ENCODE results near the gene HYDIN.

The HYDIN gene

GRCh38 chr16:70775399-70775798, 455.1 kb downstream of the HYDIN start:
- Histone ChIP-seq H3K4me1 (ENCODE audit: control insufficient read depth, insufficient read depth, low read length) (no peaks in the 10 kb centered on the region), H3K9me3 (ENCODE audit: control insufficient read depth, insufficient read depth, low read length) (no peaks in the 10 kb centered on the region), H3K27me3 (ENCODE audit: control insufficient read depth, insufficient read depth, low read length) (no peaks in the 10 kb centered on the region), H3K4me3 (ENCODE audit: low read length) (no peak overlapping the region), H3K27ac (ENCODE audit: low read length) (no peak overlapping the region), H3K36me3 (ENCODE audit: control insufficient read depth, insufficient read depth, low read length) (peaks cover 7% of the 10 kb centered on the region; the same call in 1 of the 2 replicates)
- WGBS (ENCODE audit: insufficient coverage, insufficient read length), result no CpG with 5 or more reads among the region's 4 CpGs
- no peak for DNase-seq (ENCODE audit: low read depth, low spot score)

- H3K27ac ChIP-seq (ENCODE audit: low read length), result no peak overlapping the region
- no CpG with 5 or more reads among the region's 13 CpGs for WGBS (ENCODE audit: insufficient coverage, insufficient read length)
- no peaks in the 10 kb centered on the region for H3K27me3 ChIP-seq (ENCODE audit: control insufficient read depth, insufficient read depth, low read length)
- no peak for DNase-seq (ENCODE audit: low read depth, low spot score)
- no peaks in the 10 kb centered on the region for H3K9me3 ChIP-seq (ENCODE audit: control insufficient read depth, insufficient read depth, low read length)
- H3K4me3 ChIP-seq (ENCODE audit: low read length), result no peak overlapping the region
- peaks cover 3% of the 10 kb centered on the region; the same call in 1 of the 2 replicates for H3K36me3 ChIP-seq (ENCODE audit: control insufficient read depth, insufficient read depth, low read length)
- H3K4me1 ChIP-seq (ENCODE audit: control insufficient read depth, insufficient read depth, low read length), result no peaks in the 10 kb centered on the region
These were observed 456.3 kb downstream of the HYDIN start for GRCh38 chr16:70774261-70774660.

GRCh38 chr16:70772493-70772892, 458.0 kb downstream of the HYDIN start:
- WGBS (ENCODE audit: insufficient coverage, insufficient read length), result no CpG with 5 or more reads among the region's 1 CpG
- H3K27me3 ChIP-seq (ENCODE audit: control insufficient read depth, insufficient read depth, low read length), result no peaks in the 10 kb centered on the region
- no peak for DNase-seq (ENCODE audit: low read depth, low spot score)
- H3K27ac ChIP-seq (ENCODE audit: low read length), result no peak overlapping the region
- no peaks in the 10 kb centered on the region for H3K4me1 ChIP-seq (ENCODE audit: control insufficient read depth, insufficient read depth, low read length)
- no peak overlapping the region for H3K4me3 ChIP-seq (ENCODE audit: low read length)
- peaks cover 3% of the 10 kb centered on the region; the same call in 1 of the 2 replicates for H3K36me3 ChIP-seq (ENCODE audit: control insufficient read depth, insufficient read depth, low read length)
- no peaks in the 10 kb centered on the region for H3K9me3 ChIP-seq (ENCODE audit: control insufficient read depth, insufficient read depth, low read length)

GRCh38 chr16:70770626-70771552, 459.6 kb downstream of the HYDIN start:
- Histone ChIP-seq H3K27me3 (ENCODE audit: control insufficient read depth, insufficient read depth, low read length) (no peaks in the 10 kb centered on the region), H3K36me3 (ENCODE audit: control insufficient read depth, insufficient read depth, low read length) (no peaks in the 10 kb centered on the region), H3K9me3 (ENCODE audit: control insufficient read depth, insufficient read depth, low read length) (no peaks in the 10 kb centered on the region), H3K27ac (ENCODE audit: low read length) (no peak overlapping the region), H3K4me3 (ENCODE audit: low read length) (no peak overlapping the region), H3K4me1 (ENCODE audit: control insufficient read depth, insufficient read depth, low read length) (no peaks in the 10 kb centered on the region)
- no CpG with 5 or more reads among the region's 15 CpGs for WGBS (ENCODE audit: insufficient coverage, insufficient read length)
- DNase-seq (ENCODE audit: low read depth, low spot score), result no peak

GRCh38 chr16:70770291-70770625, 460.3 kb downstream of the HYDIN start:
- no peaks in the 10 kb centered on the region for H3K36me3 ChIP-seq (ENCODE audit: control insufficient read depth, insufficient read depth, low read length)
- H3K4me1 ChIP-seq (ENCODE audit: control insufficient read depth, insufficient read depth, low read length), result no peaks in the 10 kb centered on the region
- no peaks in the 10 kb centered on the region for H3K27me3 ChIP-seq (ENCODE audit: control insufficient read depth, insufficient read depth, low read length)
- no peak overlapping the region for H3K27ac ChIP-seq (ENCODE audit: low read length)
- no CpG with 5 or more reads among the region's 9 CpGs for WGBS (ENCODE audit: insufficient coverage, insufficient read length)
- DNase-seq (ENCODE audit: low read depth, low spot score), result no peak
- no peaks in the 10 kb centered on the region for H3K9me3 ChIP-seq (ENCODE audit: control insufficient read depth, insufficient read depth, low read length)
- H3K4me3 ChIP-seq (ENCODE audit: low read length), result no peak overlapping the region

- Histone ChIP-seq H3K4me1 (ENCODE audit: control insufficient read depth, insufficient read depth, low read length) (no peaks in the 10 kb centered on the region), H3K36me3 (ENCODE audit: control insufficient read depth, insufficient read depth, low read length) (no peaks in the 10 kb centered on the region), H3K27me3 (ENCODE audit: control insufficient read depth, insufficient read depth, low read length) (no peaks in the 10 kb centered on the region), H3K9me3 (ENCODE audit: control insufficient read depth, insufficient read depth, low read length) (no peaks in the 10 kb centered on the region), H3K27ac (ENCODE audit: low read length) (no peak overlapping the region), H3K4me3 (ENCODE audit: low read length) (no peak overlapping the region)
- no CpG with 5 or more reads among the region's 8 CpGs for WGBS (ENCODE audit: insufficient coverage, insufficient read length)
- no peak for DNase-seq (ENCODE audit: low read depth, low spot score)
These were observed 460.8 kb downstream of the HYDIN start for GRCh38 chr16:70769761-70770160.

- DNase-seq (ENCODE audit: low read depth, low spot score), result no peak
- Histone ChIP-seq H3K9me3 (ENCODE audit: control insufficient read depth, insufficient read depth, low read length) (no peaks in the 10 kb centered on the region), H3K4me3 (ENCODE audit: low read length) (no peak overlapping the region), H3K4me1 (ENCODE audit: control insufficient read depth, insufficient read depth, low read length) (no peaks in the 10 kb centered on the region), H3K27me3 (ENCODE audit: control insufficient read depth, insufficient read depth, low read length) (no peaks in the 10 kb centered on the region), H3K36me3 (ENCODE audit: control insufficient read depth, insufficient read depth, low read length) (no peaks in the 10 kb centered on the region), H3K27ac (ENCODE audit: low read length) (no peak overlapping the region)
- no CpG with 5 or more reads among the region's 8 CpGs for WGBS (ENCODE audit: insufficient coverage, insufficient read length)
These were observed 461.4 kb downstream of the HYDIN start for GRCh38 chr16:70769131-70769530.

- Histone ChIP-seq H3K36me3 (ENCODE audit: control insufficient read depth, insufficient read depth, low read length) (no peaks in the 10 kb centered on the region), H3K27ac (ENCODE audit: low read length) (no peak overlapping the region), H3K4me1 (ENCODE audit: control insufficient read depth, insufficient read depth, low read length) (no peaks in the 10 kb centered on the region), H3K4me3 (ENCODE audit: low read length) (no peak overlapping the region), H3K27me3 (ENCODE audit: control insufficient read depth, insufficient read depth, low read length) (no peaks in the 10 kb centered on the region), H3K9me3 (ENCODE audit: control insufficient read depth, insufficient read depth, low read length) (no peaks in the 10 kb centered on the region)
- DNase-seq (ENCODE audit: low read depth, low spot score), result no peak
- no CpG with 5 or more reads among the region's 5 CpGs for WGBS (ENCODE audit: insufficient coverage, insufficient read length)
These were observed 462.3 kb downstream of the HYDIN start for GRCh38 chr16:70768203-70768580.

- WGBS (ENCODE audit: insufficient coverage, insufficient read length), result no CpG with 5 or more reads among the region's 4 CpGs
- no peak for DNase-seq (ENCODE audit: low read depth, low spot score)
- Histone ChIP-seq H3K4me1 (ENCODE audit: control insufficient read depth, insufficient read depth, low read length) (no peaks in the 10 kb centered on the region), H3K9me3 (ENCODE audit: control insufficient read depth, insufficient read depth, low read length) (no peaks in the 10 kb centered on the region), H3K4me3 (ENCODE audit: low read length) (no peak overlapping the region), H3K27me3 (ENCODE audit: control insufficient read depth, insufficient read depth, low read length) (no peaks in the 10 kb centered on the region), H3K36me3 (ENCODE audit: control insufficient read depth, insufficient read depth, low read length) (no peaks in the 10 kb centered on the region), H3K27ac (ENCODE audit: low read length) (no peak overlapping the region)
These were observed 462.9 kb downstream of the HYDIN start for GRCh38 chr16:70767377-70768202.

GRCh38 chr16:70766658-70767057, 463.9 kb downstream of the HYDIN start:
- H3K27ac ChIP-seq (ENCODE audit: low read length), result no peak overlapping the region
- H3K27me3 ChIP-seq (ENCODE audit: control insufficient read depth, insufficient read depth, low read length), result no peaks in the 10 kb centered on the region
- no CpG with 5 or more reads among the region's 4 CpGs for WGBS (ENCODE audit: insufficient coverage, insufficient read length)
- H3K4me3 ChIP-seq (ENCODE audit: low read length), result no peak overlapping the region
- H3K4me1 ChIP-seq (ENCODE audit: control insufficient read depth, insufficient read depth, low read length), result no peaks in the 10 kb centered on the region
- DNase-seq (ENCODE audit: low read depth, low spot score), result no peak
- no peaks in the 10 kb centered on the region; the same call in 1 of the 2 replicates for H3K36me3 ChIP-seq (ENCODE audit: control insufficient read depth, insufficient read depth, low read length)
- H3K9me3 ChIP-seq (ENCODE audit: control insufficient read depth, insufficient read depth, low read length), result no peaks in the 10 kb centered on the region
